ENCODE results near the gene CLDN10.

CLDN10 gene

GRCh38 chr13:95601906-95602305 lies 49.4 kb downstream of the CLDN10 start:
- no peak for DNase-seq (ENCODE audit: low spot score)

GRCh38 chr13:95603887-95604555 lies 51.5 kb downstream of the CLDN10 start:
- DNase-seq (ENCODE audit: low spot score), result no peak

- DNase-seq (ENCODE audit: low spot score), result no peak
These were observed 52.0 kb downstream of the CLDN10 start for GRCh38 chr13:95604556-95604915.

- DNase-seq (ENCODE audit: low spot score), result no peak
These were observed 53.1 kb downstream of the CLDN10 start for GRCh38 chr13:95605448-95606125.

GRCh38 chr13:95607366-95607765 lies 54.8 kb downstream of the CLDN10 start:
- DNase-seq (ENCODE audit: low spot score), result no peak

- DNase-seq (ENCODE audit: low spot score), result no peak
These were observed 56.3 kb downstream of the CLDN10 start for GRCh38 chr13:95608640-95609323.

- no peak for DNase-seq (ENCODE audit: low spot score)
These were observed 62.2 kb downstream of the CLDN10 start for GRCh38 chr13:95614641-95615245.

GRCh38 chr13:95615539-95615938 lies 63.0 kb downstream of the CLDN10 start:
- no peak for DNase-seq (ENCODE audit: low spot score)

GRCh38 chr13:95620030-95620824 lies 67.7 kb downstream of the CLDN10 start:
- DNase-seq (ENCODE audit: low spot score), result no peak

GRCh38 chr13:95620825-95621498 lies 68.4 kb downstream of the CLDN10 start:
- DNase-seq (ENCODE audit: low spot score), result no peak

- no peak for DNase-seq (ENCODE audit: low spot score)
These were observed 70.6 kb downstream of the CLDN10 start for GRCh38 chr13:95623141-95623540.

GRCh38 chr13:95624020-95624419 lies 71.5 kb downstream of the CLDN10 start:
- peak; percentile 71 for DNase-seq (ENCODE audit: low spot score)

- no peak for DNase-seq (ENCODE audit: low spot score)
These were observed 74.2 kb downstream of the CLDN10 start for GRCh38 chr13:95626768-95627167.

- DNase-seq (ENCODE audit: low spot score), result no peak
These were observed 75.1 kb downstream of the CLDN10 start for GRCh38 chr13:95627590-95627989.

GRCh38 chr13:95628488-95628887 lies 76.0 kb downstream of the CLDN10 start:
- no peak for DNase-seq (ENCODE audit: low spot score)

GRCh38 chr13:95629071-95629470 lies 76.6 kb downstream of the CLDN10 start:
- DNase-seq (ENCODE audit: low spot score), result no peak
